ENCODE data around the gene FAM149B1. TPM values are rescaled to one million over a fixed set of nuclear protein-coding genes. Genes with fewer than 3 reads are reported as not detected.
A peak's percentile ranks its signal among the peaks of the same experiment; 100 is the strongest.
"Not testable (repeated sequence)": the region's sequence is repeated elsewhere in the genome, so short reads cannot be mapped to it uniquely, and the experiment has no call there.

Gene FAM149B1
- 18.4 TPM for polyA plus RNA-seq (2013, experiment 1 of 2; ENCODE audit: insufficient read length)
- polyA plus RNA-seq (2013, experiment 2 of 2; ENCODE audit: insufficient read length), result 20.2 TPM

- peak; percentile 96 for DNase-seq
Observed at GRCh38 chr10:73167783-73168464, at the start of gene FAM149B1, which contains the start of gene ECD. Gene FAM149B1, plus strand, starts transcription at chr10:73168119. Its CDS starts 221 bp downstream, at chr10:73168340. Gene ECD, minus strand, starts transcription at chr10:73168008. Its CDS starts 4,071 bp downstream, at chr10:73163937.

GRCh38 chr10:73119457-73119856 is 48.5 kb upstream of the FAM149B1 start:
- DNase-seq, result no peak

GRCh38 chr10:73119952-73120351 is 48.0 kb upstream of the FAM149B1 start:
- DNase-seq, result no peak

- DNase-seq, result peak; percentile 5
Observed at GRCh38 chr10:73126343-73126742, 41.6 kb upstream of the FAM149B1 start.

- DNase-seq, result no peak
Observed at GRCh38 chr10:73131301-73131700, 36.6 kb upstream of the FAM149B1 start.

- DNase-seq, result no peak
Observed at GRCh38 chr10:73131913-73132686, 35.8 kb upstream of the FAM149B1 start.

GRCh38 chr10:73134727-73135126 is 33.2 kb upstream of the FAM149B1 start:
- DNase-seq, result no peak

- DNase-seq, result no peak
Observed at GRCh38 chr10:73136627-73137026, 31.3 kb upstream of the FAM149B1 start.

- DNase-seq, result no peak
Observed at GRCh38 chr10:73139251-73139650, 28.7 kb upstream of the FAM149B1 start.

- no peak for DNase-seq
Observed at GRCh38 chr10:73141603-73142002, 26.3 kb upstream of the FAM149B1 start.

GRCh38 chr10:73150633-73151413 is 17.1 kb upstream of the FAM149B1 start:
- DNase-seq, result not testable (repeated sequence)

- no peak for DNase-seq
Observed at GRCh38 chr10:73152009-73152408, 15.9 kb upstream of the FAM149B1 start.

- no peak for DNase-seq
Observed at GRCh38 chr10:73156054-73156453, 11.9 kb upstream of the FAM149B1 start.

- peak; percentile 53 for DNase-seq
Observed at GRCh38 chr10:73159038-73159648, 8.8 kb upstream of the FAM149B1 start.

- no peak for DNase-seq
Observed at GRCh38 chr10:73161079-73161478, 6.8 kb upstream of the FAM149B1 start.

- no peak for DNase-seq
Observed at GRCh38 chr10:73161662-73162061, 6.3 kb upstream of the FAM149B1 start.

- no peak for DNase-seq
Observed at GRCh38 chr10:73163096-73163495, 4.8 kb upstream of the FAM149B1 start.

- no peak for DNase-seq
Observed at GRCh38 chr10:73166972-73167371, 947 bp upstream of the FAM149B1 start.

GRCh38 chr10:73167458-73167782 is 499 bp upstream of the FAM149B1 start:
- no peak for DNase-seq

GRCh38 chr10:73168465-73168803 is 515 bp downstream of the FAM149B1 start:
- DNase-seq, result no peak

- DNase-seq, result no peak
Observed at GRCh38 chr10:73169320-73169719, 1.4 kb downstream of the FAM149B1 start.

- no peak for DNase-seq
Observed at GRCh38 chr10:73172867-73173266, 4.9 kb downstream of the FAM149B1 start.
